ENCODE results near the gene FBXO7.

DNA sequence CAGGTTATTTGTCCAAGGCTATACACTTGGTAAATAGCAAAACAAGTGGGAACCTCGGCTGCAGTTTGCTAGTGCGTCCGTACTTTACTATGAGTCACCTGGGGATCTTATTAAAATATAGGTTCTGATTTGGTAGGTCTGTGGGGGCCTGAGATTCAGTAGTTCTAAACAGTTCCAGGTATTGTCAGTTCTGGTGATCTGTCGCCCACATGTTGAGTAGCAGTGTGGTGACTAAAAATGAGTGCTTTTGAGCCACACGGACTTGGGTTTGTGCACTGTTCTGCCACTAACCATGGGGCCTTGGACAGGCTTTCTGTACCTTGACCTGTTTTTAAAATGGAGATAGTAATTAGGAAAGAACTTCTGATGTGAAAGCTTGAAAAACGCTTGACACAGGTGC, 15.7 kb downstream of the FBXO7 start:
- TF ChIP-seq EZH2phosphoT487 (IDR thresholded peaks at IDR 0.05; ENCODE audit: unreplicated experiment) = no peak
- TF ChIP-seq CTCF (conservative IDR thresholded peaks at IDR 0.05; ENCODE audit: low read depth in 2 of 2) = no peak
- TF ChIP-seq EZH2 (IDR thresholded peaks at IDR 0.05; ENCODE audit: low read depth, unreplicated experiment) = no peak
- no peak for TF ChIP-seq POLR2AphosphoS5 (IDR thresholded peaks at IDR 0.05; ENCODE audit: low read depth)
